LNCAP (cell line): ENCODE measurements around the gene GATC.

Source experiments
- CTCF ChIP-seq: fragments of 450-650 bp; IDR thresholded peaks from 2 replicates; pipeline ENCODE4 v1.5.1; 2017; ENCODE audit warnings: mild to moderate bottlenecking

GATC gene

GRCh38 chr12:120500581-120500980 is 54.3 kb downstream of the GATC start:
- TF ChIP-seq CTCF, result no peak

- no peak for TF ChIP-seq CTCF
These were observed 58.3 kb downstream of the GATC start for GRCh38 chr12:120504587-120504986.

- no peak for TF ChIP-seq CTCF
These were observed 62.3 kb downstream of the GATC start for GRCh38 chr12:120508537-120508936.
